DMS153 treated with DMSO at 0.1 percent for 48 hours (cell line): ENCODE measurements around the gene VEGFA.

Experiments used
- DNase-seq: peaks from one replicate; lab custom pipeline; 2025; ENCODE audit not compliant: unreplicated experiment; lab: John Stamatoyannopoulos, UW

VEGFA gene

GRCh38 chr6:43769526-43770371 is at the start of gene VEGFA:
Gene VEGFA, plus strand, starts transcription at chr6:43770211.
- peak; percentile 63 for DNase-seq

- no peak for DNase-seq
These were observed 49.0 kb upstream of the VEGFA start for GRCh38 chr6:43720999-43721398.

GRCh38 chr6:43722920-43723545 is 47.0 kb upstream of the VEGFA start:
- DNase-seq: no peak

- DNase-seq: peak; percentile 24
These were observed 46.2 kb upstream of the VEGFA start for GRCh38 chr6:43723737-43724295.

GRCh38 chr6:43724354-43724753 is 45.7 kb upstream of the VEGFA start:
- no peak for DNase-seq

- DNase-seq: peak; percentile 52
These were observed 44.9 kb upstream of the VEGFA start for GRCh38 chr6:43724914-43725642.

- DNase-seq: no peak
These were observed 44.1 kb upstream of the VEGFA start for GRCh38 chr6:43725643-43726580.

- no peak for DNase-seq
These were observed 42.4 kb upstream of the VEGFA start for GRCh38 chr6:43727634-43728033.

GRCh38 chr6:43728586-43728985 is 41.4 kb upstream of the VEGFA start:
- DNase-seq: no peak

- no peak for DNase-seq
These were observed 40.5 kb upstream of the VEGFA start for GRCh38 chr6:43729537-43729936.

GRCh38 chr6:43730634-43731033 is 39.4 kb upstream of the VEGFA start:
- no peak for DNase-seq

GRCh38 chr6:43733471-43734293 is 36.3 kb upstream of the VEGFA start:
- no peak for DNase-seq

- DNase-seq: no peak
These were observed 35.7 kb upstream of the VEGFA start for GRCh38 chr6:43734294-43734665.

GRCh38 chr6:43735642-43736199 is 34.3 kb upstream of the VEGFA start:
- no peak for DNase-seq

GRCh38 chr6:43736211-43736786 is 33.7 kb upstream of the VEGFA start:
- DNase-seq: no peak

GRCh38 chr6:43736844-43737243 is 33.2 kb upstream of the VEGFA start:
- no peak for DNase-seq

- no peak for DNase-seq
These were observed 32.5 kb upstream of the VEGFA start for GRCh38 chr6:43737272-43738081.

GRCh38 chr6:43738267-43738676 is 31.7 kb upstream of the VEGFA start:
- no peak for DNase-seq
